HFFc6 (cell line): ENCODE data around the gene LRP1-AS. TPM values are rescaled to one million over a fixed set of nuclear protein-coding genes. Genes with fewer than 3 reads are reported as not detected.

Source experiments
- DNase-seq: peaks from one replicate; pipeline ENCODE4 v3.0.0-alpha.2; 2018
- H3K27ac Mint-ChIP-seq: 2 replicates; pipeline ENCODE4 v1.8.0; 2020; ENCODE audit warnings: mild to moderate bottlenecking, mixed read lengths
- H3K27me3 Mint-ChIP-seq: 2 replicates; pipeline ENCODE4 v1.8.0; 2021; ENCODE audit warnings: mild to moderate bottlenecking, moderate library complexity, mixed read lengths; ENCODE audit not compliant: insufficient read depth
- H3K36me3 Mint-ChIP-seq: 2 replicates; pipeline ENCODE4 v1.8.0; 2021; ENCODE audit warnings: low read depth, mixed read lengths
- H3K4me1 Mint-ChIP-seq: 2 replicates; pipeline ENCODE4 v1.8.0; 2020; ENCODE audit warnings: low read depth, mixed read lengths
- H3K4me3 Mint-ChIP-seq: 2 replicates; pipeline ENCODE4 v1.8.0; 2020; ENCODE audit warnings: mild to moderate bottlenecking, moderate library complexity, mixed read lengths
- H3K9me3 Mint-ChIP-seq: 2 replicates; pipeline ENCODE4 v1.8.0; 2020; ENCODE audit warnings: mild to moderate bottlenecking, mixed read lengths
- CTCF ChIP-seq: fragments of 200-600 bp; sonication (generic); IDR thresholded peaks from 2 replicates; pipeline ENCODE4 v1.5.0; 2021; ENCODE audit warnings: antibody characterized with exemption, mild to moderate bottlenecking
- total RNA-seq, 6 experiments: library from RNA; stranded (reverse); fragmentation: NEBNext Ultra II Directional; extraction: Animal tissue kit (Norgen Biotek cat#: 25700); gene quantifications; 2 replicates in 1 of 6; 3 replicates in 5 of 6; pipeline ENCODE4 v1.2.3, GENCODE V29; 2021

The LRP1-AS gene
- total RNA-seq, 6 experiments from 2014 or later = not detected

- H3K27ac Mint-ChIP-seq = peak overlapping the region; percentile 97
- H3K36me3 Mint-ChIP-seq = peaks cover 47% of the 10 kb centered on the region
- peak overlapping the region; percentile 31 for H3K4me3 Mint-ChIP-seq
- TF ChIP-seq CTCF = no peak
- peaks cover 6% of the 10 kb centered on the region for H3K27me3 Mint-ChIP-seq
- DNase-seq = peak; percentile 63
- peaks cover 68% of the 10 kb centered on the region for H3K4me1 Mint-ChIP-seq
- H3K9me3 Mint-ChIP-seq = no peaks in the 10 kb centered on the region
Observed at GRCh38 chr12:57151741-57152630, 4.6 kb upstream of the LRP1-AS start.

- DNase-seq = no peak
- Mint-ChIP-seq H3K27ac (peak overlapping the region; percentile 97), H3K27me3 (peaks cover 4% of the 10 kb centered on the region), H3K36me3 (peaks cover 49% of the 10 kb centered on the region), H3K4me3 (no peak overlapping the region), H3K4me1 (peaks cover 83% of the 10 kb centered on the region), H3K9me3 (no peaks in the 10 kb centered on the region)
- no peak for TF ChIP-seq CTCF
Observed at GRCh38 chr12:57150400-57151000, 3.1 kb upstream of the LRP1-AS start.

- Mint-ChIP-seq H3K4me3 (peak overlapping the region; percentile 65), H3K4me1 (peaks cover 87% of the 10 kb centered on the region), H3K27me3 (peaks cover 2% of the 10 kb centered on the region), H3K9me3 (no peaks in the 10 kb centered on the region), H3K27ac (peak overlapping the region; percentile 97), H3K36me3 (peaks cover 51% of the 10 kb centered on the region)
- DNase-seq = no peak
- no peak for TF ChIP-seq CTCF
Observed at GRCh38 chr12:57149245-57149900, 2.0 kb upstream of the LRP1-AS start.

- DNase-seq = peak; percentile 54
- peak overlapping the region; percentile 97 for H3K27ac Mint-ChIP-seq
- H3K27me3 Mint-ChIP-seq = peaks cover 2% of the 10 kb centered on the region
- H3K4me3 Mint-ChIP-seq = peak overlapping the region; percentile 65
- H3K36me3 Mint-ChIP-seq = peaks cover 55% of the 10 kb centered on the region
- H3K9me3 Mint-ChIP-seq = no peaks in the 10 kb centered on the region
- TF ChIP-seq CTCF = no peak
- H3K4me1 Mint-ChIP-seq = peaks cover 91% of the 10 kb centered on the region
Observed at GRCh38 chr12:57148469-57149244, 1.2 kb upstream of the LRP1-AS start.

- DNase-seq = no peak
- H3K9me3 Mint-ChIP-seq = no peaks in the 10 kb centered on the region
- H3K27me3 Mint-ChIP-seq = peaks cover 2% of the 10 kb centered on the region
- peaks cover 54% of the 10 kb centered on the region for H3K36me3 Mint-ChIP-seq
- no peak overlapping the region for H3K4me3 Mint-ChIP-seq
- H3K4me1 Mint-ChIP-seq = peaks cover 80% of the 10 kb centered on the region
- no peak for TF ChIP-seq CTCF
- H3K27ac Mint-ChIP-seq = peak overlapping the region; percentile 97
Observed at GRCh38 chr12:57146092-57146491, 1.3 kb downstream of the LRP1-AS start.
